K562 (cell line): ENCODE results near the gene KLK13.

ENCODE experiments used
- NFE2 ChIP-seq: IDR thresholded peaks from 2 replicates; pipeline ENCODE4 v1.6.1; 2014; ENCODE audit warnings: antibody characterized with exemption, low read depth
- ZNF347 ChIP-seq: fragments of 450-650 bp; formaldehyde crosslinking; IDR thresholded peaks from 2 replicates; pipeline ENCODE4 v1.4.0; 2020; ENCODE audit warnings: low read depth, mild to moderate bottlenecking, moderate library complexity

DNA sequence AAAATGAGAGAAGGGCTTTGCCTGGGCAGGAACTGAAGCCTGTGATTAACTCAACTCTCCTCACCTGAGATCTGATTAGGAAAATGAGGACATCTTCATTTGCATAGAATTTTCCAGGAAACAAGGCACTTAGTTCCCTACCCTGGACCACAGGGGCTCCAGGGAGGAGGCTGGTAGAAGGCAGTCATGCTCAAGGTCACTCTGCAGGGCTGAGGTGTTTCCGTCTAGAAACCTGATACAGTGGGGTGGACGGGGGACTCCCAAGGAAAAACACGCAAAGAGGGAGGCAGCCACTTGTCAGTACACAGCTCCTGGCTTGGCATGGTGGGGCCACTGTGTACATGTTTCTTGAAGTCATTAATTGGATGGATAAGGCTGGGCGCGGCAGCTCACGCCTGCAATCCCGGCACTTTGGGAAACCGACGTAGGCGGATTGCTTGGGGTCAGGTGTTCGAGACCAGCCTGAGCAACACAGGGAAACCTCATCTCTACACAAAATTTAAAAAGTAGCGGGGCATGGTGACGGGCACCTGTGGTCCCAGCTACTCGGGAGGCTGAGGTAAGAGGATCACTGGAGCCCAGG lies 11.8 kb upstream of the KLK13 start:
- no peak for TF ChIP-seq NFE2
- no peak for TF ChIP-seq ZNF347 (CRISPR knock-in tag)
